Suprapubic skin (tissue), 4 donors: ENCODE results near the gene KIAA1671.

Experiments
- POLR2A ChIP-seq, 2 donors: fragments of 450-650 bp; IDR thresholded peaks; one replicate each; pipeline ENCODE4 v1.6.1; 2017; ENCODE audit warnings: antibody characterized with exemption in 2 of 2, mild to moderate bottlenecking in 2 of 2, moderate library complexity in 2 of 2
- POLR2AphosphoS5 ChIP-seq, 3 donors: sonication (generic); formaldehyde crosslinking; IDR thresholded peaks; one replicate each; pipeline ENCODE4 v1.6.1; 2017; ENCODE audit warnings: antibody characterized with exemption in 3 of 3
- TF ChIP-seq, protein P1 (sequence below), 2 donors: fragments of 200-600 bp in 1 of 2; fragments of 450-650 bp in 1 of 2; sonication (generic) in 1 of 2; IDR thresholded peaks; one replicate each; pipeline ENCODE4 v1.5.1; 2016 to 2019; ENCODE audit warnings: antibody characterized with exemption in 2 of 2, mild to moderate bottlenecking in 1 of 2, moderate library complexity in 1 of 2

DNA sequence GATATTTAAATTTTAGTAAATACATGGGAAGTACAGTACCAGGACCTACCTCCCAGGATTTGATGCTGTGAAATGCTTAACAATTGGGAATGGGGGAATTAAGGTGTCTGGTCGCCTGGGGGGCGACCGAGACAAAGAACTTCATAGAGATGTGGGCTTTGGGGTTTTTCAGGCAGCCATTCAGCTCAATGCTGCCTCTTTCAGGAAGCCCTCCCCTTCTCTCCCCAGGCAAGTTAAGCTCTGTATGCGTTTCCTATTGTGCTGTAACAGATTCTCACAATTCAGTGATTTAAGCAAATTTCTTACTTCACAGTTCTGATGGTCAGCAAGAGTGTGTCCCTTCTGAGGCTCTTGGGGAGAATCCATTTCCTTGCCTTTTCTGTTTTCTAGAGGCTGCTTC lies 53.8 kb downstream of the KIAA1671 start:
- TF ChIP-seq POLR2AphosphoS5 (IDR thresholded peaks at IDR 0.05) (no peak), POLR2A (IDR thresholded peaks at IDR 0.05) (no peak)
- TF ChIP-seq, protein P1, sequence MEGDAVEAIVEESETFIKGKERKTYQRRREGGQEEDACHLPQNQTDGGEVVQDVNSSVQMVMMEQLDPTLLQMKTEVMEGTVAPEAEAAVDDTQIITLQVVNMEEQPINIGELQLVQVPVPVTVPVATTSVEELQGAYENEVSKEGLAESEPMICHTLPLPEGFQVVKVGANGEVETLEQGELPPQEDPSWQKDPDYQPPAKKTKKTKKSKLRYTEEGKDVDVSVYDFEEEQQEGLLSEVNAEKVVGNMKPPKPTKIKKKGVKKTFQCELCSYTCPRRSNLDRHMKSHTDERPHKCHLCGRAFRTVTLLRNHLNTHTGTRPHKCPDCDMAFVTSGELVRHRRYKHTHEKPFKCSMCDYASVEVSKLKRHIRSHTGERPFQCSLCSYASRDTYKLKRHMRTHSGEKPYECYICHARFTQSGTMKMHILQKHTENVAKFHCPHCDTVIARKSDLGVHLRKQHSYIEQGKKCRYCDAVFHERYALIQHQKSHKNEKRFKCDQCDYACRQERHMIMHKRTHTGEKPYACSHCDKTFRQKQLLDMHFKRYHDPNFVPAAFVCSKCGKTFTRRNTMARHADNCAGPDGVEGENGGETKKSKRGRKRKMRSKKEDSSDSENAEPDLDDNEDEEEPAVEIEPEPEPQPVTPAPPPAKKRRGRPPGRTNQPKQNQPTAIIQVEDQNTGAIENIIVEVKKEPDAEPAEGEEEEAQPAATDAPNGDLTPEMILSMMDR (IDR thresholded peaks at IDR 0.05): no peak
